Measurements from ENCODE around the gene URI1. TPM values are rescaled to one million over a fixed set of nuclear protein-coding genes. Genes with fewer than 3 reads are reported as not detected.

URI1 gene
- total RNA-seq, 1 experiment from 2014 or later: 56.0 TPM

DNA sequence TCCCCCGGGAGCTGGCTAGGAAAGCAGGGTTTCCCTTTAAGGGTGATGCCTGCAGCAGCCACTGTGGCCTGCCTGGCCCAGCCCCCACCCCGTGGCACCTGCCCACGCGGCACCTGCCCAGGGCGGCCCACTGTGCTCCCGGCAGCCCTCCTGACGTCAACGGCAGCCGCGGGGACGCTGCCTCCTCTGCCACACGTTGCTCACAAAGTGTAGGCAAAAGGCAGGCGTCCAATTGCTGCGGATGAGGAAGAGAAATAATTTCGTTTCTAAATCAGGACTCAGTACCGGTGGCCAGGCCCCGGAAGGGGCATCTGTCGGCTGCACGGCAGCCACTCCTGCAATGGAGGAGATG lies 122.3 kb downstream of the URI1 start:
- Histone ChIP-seq H3K9me2 (ENCODE audit: insufficient read depth) (no peaks in the 10 kb centered on the region), H3F3A (ENCODE audit: insufficient read depth, low read depth) (no peaks in the 10 kb centered on the region), H4K20me1 (ENCODE audit: insufficient read depth) (no peaks in the 10 kb centered on the region), H3K36me3 (ENCODE audit: low read depth) (no peaks in the 10 kb centered on the region), H2AFZ (no peak overlapping the region), H3K27ac (no peak overlapping the region), H3K4me3 (no peak overlapping the region), H3K79me2 (ENCODE audit: low read depth) (no peaks in the 10 kb centered on the region), H3K27me3 (ENCODE audit: insufficient read depth, low read depth) (peaks cover 50% of the 10 kb centered on the region), H3K9me3 (ENCODE audit: insufficient read depth, low read depth) (no peaks in the 10 kb centered on the region), H3K4me1 (replicated peaks; ENCODE audit: insufficient read depth) (no peaks in the 10 kb centered on the region), H3K4me2 (no peak overlapping the region)
- ChIA-PET CTCF (no interaction called here), POLR2A (ENCODE audit: unreplicated experiment) (no interaction called here)
- no peak for DNase-seq
- TF ChIP-seq EZH2 (IDR thresholded peaks at IDR 0.05; ENCODE audit: low read depth): no peak
- TF ChIP-seq, protein P1, sequence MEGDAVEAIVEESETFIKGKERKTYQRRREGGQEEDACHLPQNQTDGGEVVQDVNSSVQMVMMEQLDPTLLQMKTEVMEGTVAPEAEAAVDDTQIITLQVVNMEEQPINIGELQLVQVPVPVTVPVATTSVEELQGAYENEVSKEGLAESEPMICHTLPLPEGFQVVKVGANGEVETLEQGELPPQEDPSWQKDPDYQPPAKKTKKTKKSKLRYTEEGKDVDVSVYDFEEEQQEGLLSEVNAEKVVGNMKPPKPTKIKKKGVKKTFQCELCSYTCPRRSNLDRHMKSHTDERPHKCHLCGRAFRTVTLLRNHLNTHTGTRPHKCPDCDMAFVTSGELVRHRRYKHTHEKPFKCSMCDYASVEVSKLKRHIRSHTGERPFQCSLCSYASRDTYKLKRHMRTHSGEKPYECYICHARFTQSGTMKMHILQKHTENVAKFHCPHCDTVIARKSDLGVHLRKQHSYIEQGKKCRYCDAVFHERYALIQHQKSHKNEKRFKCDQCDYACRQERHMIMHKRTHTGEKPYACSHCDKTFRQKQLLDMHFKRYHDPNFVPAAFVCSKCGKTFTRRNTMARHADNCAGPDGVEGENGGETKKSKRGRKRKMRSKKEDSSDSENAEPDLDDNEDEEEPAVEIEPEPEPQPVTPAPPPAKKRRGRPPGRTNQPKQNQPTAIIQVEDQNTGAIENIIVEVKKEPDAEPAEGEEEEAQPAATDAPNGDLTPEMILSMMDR (conservative IDR thresholded peaks at IDR 0.05): no peak
- BruUV-seq (replicated peaks): no TSS peak
- intact Hi-C loops (cut with micrococcal nuclease; ENCODE audit: unreplicated experiment): no loop called here

DNA sequence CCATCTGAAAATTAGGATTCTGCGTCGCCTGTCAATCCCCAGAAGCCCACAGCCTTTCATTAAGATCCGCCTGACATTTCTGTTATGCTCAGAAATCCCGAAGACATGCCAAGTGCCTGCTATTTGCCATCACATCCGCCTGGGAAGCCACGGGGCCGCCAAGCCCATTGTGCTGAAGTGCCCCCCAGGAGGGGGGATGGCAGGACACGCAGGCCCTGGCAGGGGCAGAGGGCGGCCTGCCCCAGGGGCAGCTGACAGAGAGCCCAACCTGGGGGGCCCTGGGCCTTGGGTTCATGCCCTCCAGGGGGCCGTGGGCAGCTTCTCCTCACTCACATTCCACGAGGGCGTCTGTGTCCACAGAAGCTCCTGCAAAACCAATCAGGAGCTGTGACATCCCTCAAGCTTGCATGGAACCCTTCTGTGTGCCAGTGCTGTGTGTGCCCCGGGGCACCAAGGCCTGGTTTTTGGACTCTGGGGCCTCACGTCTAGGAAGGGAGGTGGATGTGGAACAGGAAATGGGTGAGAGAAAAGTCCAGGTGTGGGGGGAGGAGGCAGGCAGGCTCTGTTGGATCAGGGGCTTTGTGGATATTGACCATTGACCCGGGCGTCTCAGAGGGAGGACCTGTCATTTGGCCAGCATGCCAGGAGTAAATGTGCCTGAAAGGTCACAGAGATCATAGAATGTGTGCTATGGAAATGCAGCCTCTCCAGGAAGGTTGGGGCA lies 122.9 kb downstream of the URI1 start:
- Histone ChIP-seq H2AFZ (no peak overlapping the region), H3K4me1 (replicated peaks; ENCODE audit: insufficient read depth) (no peaks in the 10 kb centered on the region), H3K4me3 (no peak overlapping the region), H3K4me2 (no peak overlapping the region), H3K79me2 (ENCODE audit: low read depth) (no peaks in the 10 kb centered on the region), H3F3A (ENCODE audit: insufficient read depth, low read depth) (no peaks in the 10 kb centered on the region), H3K9me3 (ENCODE audit: insufficient read depth, low read depth) (no peaks in the 10 kb centered on the region), H4K20me1 (ENCODE audit: insufficient read depth) (no peaks in the 10 kb centered on the region), H3K9me2 (ENCODE audit: insufficient read depth) (no peaks in the 10 kb centered on the region), H3K27ac (no peak overlapping the region), H3K36me3 (ENCODE audit: low read depth) (no peaks in the 10 kb centered on the region), H3K27me3 (ENCODE audit: insufficient read depth, low read depth) (peaks cover 50% of the 10 kb centered on the region)
- BruUV-seq (replicated peaks): no TSS peak
- DNase-seq: no peak
- intact Hi-C loops (cut with micrococcal nuclease; ENCODE audit: unreplicated experiment): no loop called here
- no peak for TF ChIP-seq EZH2 (IDR thresholded peaks at IDR 0.05; ENCODE audit: low read depth)
- ChIA-PET POLR2A (ENCODE audit: unreplicated experiment) (no interaction called here), CTCF (no interaction called here)

DNA sequence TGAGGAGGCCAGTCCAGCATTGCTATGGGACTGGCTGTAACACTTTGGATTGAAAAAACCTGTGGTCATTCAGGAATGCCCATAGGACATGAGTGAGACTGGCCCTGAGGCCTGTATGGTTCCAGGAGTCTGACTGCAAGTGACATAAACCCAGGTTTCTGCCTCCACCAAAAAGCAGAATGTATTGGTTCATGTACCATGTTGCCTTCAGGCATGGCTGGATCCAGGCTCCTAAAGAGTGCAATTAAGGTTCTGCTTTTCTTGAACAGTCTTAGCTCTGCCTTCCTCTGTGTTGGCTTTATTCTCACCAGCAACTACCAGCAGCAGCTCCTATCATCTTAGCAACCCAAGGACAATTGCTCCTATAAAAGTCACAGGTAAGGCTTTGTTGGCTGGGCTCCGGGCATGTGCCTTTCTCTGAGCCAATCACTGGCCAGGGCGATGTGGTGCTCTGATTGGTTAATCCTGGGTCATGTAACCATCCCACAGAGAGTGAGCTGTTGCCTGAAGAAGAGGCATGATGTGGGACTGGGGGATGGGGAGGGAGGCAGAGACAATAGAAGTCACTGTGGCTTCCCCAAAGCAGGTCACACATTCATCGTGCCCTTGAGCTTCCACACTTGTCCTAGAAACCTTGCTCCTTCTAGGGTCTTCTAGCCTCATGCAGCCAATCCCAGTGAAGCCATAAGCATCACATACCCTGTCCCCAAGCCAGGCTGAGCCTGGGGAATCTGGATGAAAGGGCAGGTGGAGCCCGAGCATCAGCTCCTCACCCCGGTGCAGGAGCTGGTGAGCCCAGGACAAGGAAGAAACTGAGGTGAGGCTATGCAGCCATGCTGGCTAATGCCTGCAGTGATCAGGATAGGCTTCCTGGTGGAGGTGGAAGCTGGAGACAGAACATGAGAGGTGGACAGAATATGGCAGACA lies 123.9 kb downstream of the URI1 start:
- Histone ChIP-seq H2AFZ (no peak overlapping the region), H3K9me3 (ENCODE audit: insufficient read depth, low read depth) (no peaks in the 10 kb centered on the region), H3K27ac (no peak overlapping the region), H3K4me1 (replicated peaks; ENCODE audit: insufficient read depth) (no peaks in the 10 kb centered on the region), H3K4me3 (no peak overlapping the region), H4K20me1 (ENCODE audit: insufficient read depth) (no peaks in the 10 kb centered on the region), H3K9me2 (ENCODE audit: insufficient read depth) (no peaks in the 10 kb centered on the region), H3K4me2 (no peak overlapping the region), H3K79me2 (ENCODE audit: low read depth) (no peaks in the 10 kb centered on the region), H3K36me3 (ENCODE audit: low read depth) (no peaks in the 10 kb centered on the region), H3F3A (ENCODE audit: insufficient read depth, low read depth) (no peaks in the 10 kb centered on the region), H3K27me3 (ENCODE audit: insufficient read depth, low read depth) (peaks cover 49% of the 10 kb centered on the region)
- intact Hi-C loops (cut with micrococcal nuclease; ENCODE audit: unreplicated experiment): no loop called here
- CTCF ChIA-PET: no interaction called here
- no peak for DNase-seq
- TF ChIP-seq EZH2 (IDR thresholded peaks at IDR 0.05; ENCODE audit: low read depth): no peak
- TF ChIP-seq, protein P1 (conservative IDR thresholded peaks at IDR 0.05): no peak
- POLR2A ChIA-PET (ENCODE audit: unreplicated experiment): no interaction called here
- BruUV-seq (replicated peaks): no TSS peak

Other genes starting within 250 kb of the URI1 start
- 14.8 and 15.4 TPM in 2 replicates for gene C19orf12, start 227.0 kb upstream of the URI1 start, total RNA-seq (2021)
- 8.9 and 10.6 TPM in 2 replicates for gene CCNE1, start 130.2 kb upstream of the URI1 start, total RNA-seq (2021)

Measured in PC-9 (cell line).